OCI-LY7 (cell line): ENCODE results near the gene FAM13A. TPM values are rescaled to one million over a fixed set of nuclear protein-coding genes. Genes with fewer than 3 reads are reported as not detected.

Source experiments
- BruUV-seq: library from RNA; stranded (reverse); fragments of 400-500 nt; replicated peaks from 2 replicates; lab custom pipeline; 2021; lab: Mats Ljungman, UMichigan
- CTCF ChIA-PET: fragments of 300-600 bp; sonication (Branson Sonifier 250); formaldehyde crosslinking; loops from one replicate; lab custom pipeline; 2022; ENCODE audit warnings: antibody characterized with exemption; ENCODE audit not compliant: unreplicated experiment; lab: Charles Lee
- POLR2A ChIA-PET: fragments of 300-600 bp; sonication (Branson Sonifier 250); formaldehyde crosslinking; loops from one replicate; lab custom pipeline; 2022; ENCODE audit warnings: antibody characterized with exemption; lab: Charles Lee
- DNase-seq: peaks from one replicate; pipeline ENCODE4 v3.0.0-alpha.2; 2015; ENCODE audit warnings: low spot score
- H2AFZ ChIP-seq: fragments of 200-600 bp; sonication (generic), shearing (Covaris generic); 2 replicates; pipeline ENCODE4 v1.6.1; 2014; ENCODE audit warnings: mild to moderate bottlenecking, antibody characterized with exemption, low read length, moderate library complexity
- H3K27ac ChIP-seq: fragments of 200-600 bp; sonication (generic); 2 replicates; pipeline ENCODE4 v1.5.1; 2014; ENCODE audit warnings: mixed run types, low read depth, mild to moderate bottlenecking, moderate library complexity, low read length, inconsistent platforms; ENCODE audit not compliant: poor library complexity, severe bottlenecking
- H3K36me3 ChIP-seq: fragments of 200-600 bp; sonication (generic); 2 replicates; pipeline ENCODE4 v1.6.1; 2014; ENCODE audit warnings: mild to moderate bottlenecking, antibody characterized with exemption, low read length, moderate library complexity, mixed read lengths; ENCODE audit not compliant: insufficient read depth
- H3K4me1 ChIP-seq: fragments of 200-600 bp; sonication (generic); 2 replicates; pipeline ENCODE4 v1.5.1; 2014; ENCODE audit warnings: mild to moderate bottlenecking, low read length; ENCODE audit not compliant: insufficient read depth, poor library complexity, severe bottlenecking
- H3K4me2 ChIP-seq: fragments of 200-600 bp; sonication (generic); 2 replicates; pipeline ENCODE4 v1.6.1; 2014; ENCODE audit warnings: mild to moderate bottlenecking, low read length
- H3K4me3 ChIP-seq: fragments of 200-600 bp; sonication (generic); 2 replicates; pipeline ENCODE4 v1.5.1; 2014; ENCODE audit warnings: mild to moderate bottlenecking, low read depth, low read length; ENCODE audit not compliant: poor library complexity, severe bottlenecking
- H3K79me2 ChIP-seq: fragments of 200-600 bp; sonication (generic); 2 replicates; pipeline ENCODE4 v1.6.1; 2016; ENCODE audit warnings: low read depth, mild to moderate bottlenecking, low read length, moderate library complexity, mixed read lengths; ENCODE audit not compliant: insufficient read depth
- H3K9me2 ChIP-seq: fragments of 200-600 bp; sonication (generic); 2 replicates; pipeline ENCODE4 v1.6.1; 2016; ENCODE audit warnings: mild to moderate bottlenecking, low read length, mixed read lengths; ENCODE audit not compliant: insufficient read depth
- H3K9me3 ChIP-seq: fragments of 200-600 bp; sonication (generic); 2 replicates; pipeline ENCODE4 v1.6.1; 2014; ENCODE audit warnings: mild to moderate bottlenecking, mixed run types, low read length, mixed read lengths
- H4K20me1 ChIP-seq: fragments of 200-600 bp; sonication (generic); 2 replicates; pipeline ENCODE4 v1.6.1; 2014; ENCODE audit warnings: mild to moderate bottlenecking, antibody characterized with exemption, low read length, moderate library complexity, mixed read lengths; ENCODE audit not compliant: insufficient read depth
- CTCF ChIP-seq: fragments of 200-600 bp; sonication (generic); conservative IDR thresholded peaks from 2 replicates; pipeline ENCODE4 v1.5.1; 2014; ENCODE audit warnings: mild to moderate bottlenecking, antibody characterized with exemption, low read length, moderate library complexity, mixed read lengths
- EZH2phosphoT487 ChIP-seq: fragments of 200-600 bp; sonication (generic); IDR thresholded peaks from 2 replicates; pipeline ENCODE4 v1.6.1; 2018; ENCODE audit warnings: low read depth, borderline replicate concordance, mild to moderate bottlenecking, mixed run types, antibody characterized with exemption, low read length, moderate library complexity, mixed read lengths
- intact Hi-C: fragments of 100-400 bp; cut with micrococcal nuclease; formaldehyde crosslinking; loops from one replicate; pipeline ENCODE4 v1.10.0; 2022; ENCODE audit not compliant: unreplicated experiment
- total RNA-seq, 2 experiments: library from RNA; depleted of rRNA in 1 of 2; stranded (reverse); fragments of >200 nt in 1 of 2; shearing (Covaris generic) in 1 of 2; gene quantifications; 2 replicates each; pipeline ENCODE4 v1.2.3, GENCODE V29; 2014 to 2022

FAM13A gene
- total RNA-seq, 2 experiments from 2014 or later, result not detected

- POLR2A ChIA-PET, result no interaction called here
- no peaks in the 10 kb centered on the region for H3K36me3 ChIP-seq
- no peak overlapping the region for H3K4me3 ChIP-seq
- DNase-seq, result no peak
- CTCF ChIA-PET, result no interaction called here
- no peak overlapping the region for H2AFZ ChIP-seq
- no peaks in the 10 kb centered on the region for H4K20me1 ChIP-seq
- intact Hi-C loops, result no loop called here
- H3K27ac ChIP-seq, result no peak overlapping the region
- no peak overlapping the region for H3K4me2 ChIP-seq
- H3K79me2 ChIP-seq, result no peaks in the 10 kb centered on the region
- H3K9me2 ChIP-seq, result no peaks in the 10 kb centered on the region
- H3K4me1 ChIP-seq, result no peaks in the 10 kb centered on the region
- no peaks in the 10 kb centered on the region for H3K9me3 ChIP-seq
- no TSS peak for BruUV-seq
- TF ChIP-seq CTCF (no peak), EZH2phosphoT487 (no peak)
Observed at GRCh38 chr4:88911246-88912212, 145.5 kb downstream of the FAM13A start.

GRCh38 chr4:88910101-88910500 is 146.9 kb downstream of the FAM13A start:
- ChIA-PET CTCF (no interaction called here), POLR2A (no interaction called here)
- Histone ChIP-seq H3K4me3 (no peak overlapping the region), H3K4me1 (no peaks in the 10 kb centered on the region), H3K36me3 (no peaks in the 10 kb centered on the region), H3K9me2 (no peaks in the 10 kb centered on the region), H3K27ac (no peak overlapping the region), H2AFZ (no peak overlapping the region), H3K9me3 (no peaks in the 10 kb centered on the region), H4K20me1 (no peaks in the 10 kb centered on the region), H3K4me2 (no peak overlapping the region), H3K79me2 (no peaks in the 10 kb centered on the region)
- BruUV-seq, result no TSS peak
- TF ChIP-seq CTCF (no peak), EZH2phosphoT487 (no peak)
- DNase-seq, result no peak
- intact Hi-C loops, result no loop called here

- H3K4me3 ChIP-seq, result no peak overlapping the region
- H3K27ac ChIP-seq, result no peak overlapping the region
- H3K36me3 ChIP-seq, result no peaks in the 10 kb centered on the region
- no peak for DNase-seq
- BruUV-seq, result no TSS peak
- H2AFZ ChIP-seq, result no peak overlapping the region
- no peak overlapping the region for H3K4me2 ChIP-seq
- ChIA-PET CTCF (no interaction called here), POLR2A (no interaction called here)
- H3K9me2 ChIP-seq, result no peaks in the 10 kb centered on the region
- H3K79me2 ChIP-seq, result no peaks in the 10 kb centered on the region
- H4K20me1 ChIP-seq, result no peaks in the 10 kb centered on the region
- intact Hi-C loops, result no loop called here
- H3K4me1 ChIP-seq, result no peaks in the 10 kb centered on the region
- no peaks in the 10 kb centered on the region for H3K9me3 ChIP-seq
- TF ChIP-seq EZH2phosphoT487 (no peak), CTCF (no peak)
Observed at GRCh38 chr4:88908521-88908920, 148.5 kb downstream of the FAM13A start.
